HepG2 (cell line): ENCODE data around the gene FRMD4B. TPM values are rescaled to one million over a fixed set of nuclear protein-coding genes. Genes with fewer than 3 reads are reported as not detected.

Experiments
- KAT7 ChIP-seq: IDR thresholded peaks from 2 replicates; pipeline ENCODE4 v1.6.1; 2018; ENCODE audit warnings: borderline replicate concordance, missing compliant biosample characterization
- SMARCC2 ChIP-seq: fragments of 450-650 bp; IDR thresholded peaks from 2 replicates; pipeline ENCODE4 v1.6.1; 2017; ENCODE audit warnings: antibody characterized with exemption, mild to moderate bottlenecking
- ZNF234 ChIP-seq: sonication (generic); formaldehyde crosslinking; conservative IDR thresholded peaks from 2 replicates; pipeline ENCODE4 v1.5.1; 2020; ENCODE audit warnings: mild to moderate bottlenecking, missing genetic modification reagents
- ZNF24 ChIP-seq: fragments of 450-650 bp; IDR thresholded peaks from 2 replicates; pipeline ENCODE4 v1.6.1; 2017; ENCODE audit warnings: antibody characterized with exemption, mild to moderate bottlenecking
- ZNF792 ChIP-seq: IDR thresholded peaks from 2 replicates; pipeline ENCODE4 v1.6.1; 2016
- polyA plus RNA-seq, 8 experiments: library from polyadenylated mRNA; depleted of rRNA in 3 of 8; stranded (reverse) in 7 of 8; unstranded in 1 of 8; fragments of >200 nt; fragmentation: Illumina TruSeq in 4 of 8; extraction: Trizol in 4 of 8; gene quantifications; 2 replicates each; pipeline versions ENCODE4 v1.2.1 to v1.2.3, GENCODE V29; 2011 to 2016; ENCODE audit warnings: low read depth in 4 of 8, missing spikeins in 1 of 8, mixed read lengths in 1 of 8; ENCODE audit not compliant: insufficient read depth in 1 of 8
- total RNA-seq, 5 experiments: library from RNA; depleted of rRNA; stranded (reverse); fragments of >200 nt; fragmentation: Illumina TruSeq; extraction: Trizol; gene quantifications; 2 replicates each; pipeline ENCODE4 v1.2.3, GENCODE V29; 2016; ENCODE audit warnings: low read depth in 1 of 5
- TF ChIP-seq, protein P1 (sequence below), 2 experiments: IDR thresholded peaks; 2 replicates each; pipeline ENCODE4 v1.6.1; 2011 to 2012; ENCODE audit warnings: low read length in 2 of 2, borderline replicate concordance in 1 of 2, low read depth in 1 of 2, mild to moderate bottlenecking in 1 of 2, moderate library complexity in 1 of 2
- TF ChIP-seq, protein P2 (sequence below): sonication (generic); formaldehyde crosslinking; IDR thresholded peaks from 2 replicates; pipeline ENCODE4 v1.4.0; 2020; ENCODE audit warnings: missing genetic modification reagents
- TF ChIP-seq, protein P3 (sequence below): sonication (generic); formaldehyde crosslinking; IDR thresholded peaks from 2 replicates; pipeline ENCODE4 v1.4.0; 2020; ENCODE audit warnings: missing genetic modification reagents
- TF ChIP-seq, protein P4 (sequence below): sonication (generic); formaldehyde crosslinking; IDR thresholded peaks from 2 replicates; pipeline ENCODE4 v1.4.0; 2020; ENCODE audit warnings: mild to moderate bottlenecking, missing genetic modification reagents

FRMD4B gene
- total and polyA plus RNA-seq, 2 of the 13 experiments (the other 11 are each of a cell fraction or from before 2014, with no cell fraction given): 3.0 to 3.3 TPM

DNA sequence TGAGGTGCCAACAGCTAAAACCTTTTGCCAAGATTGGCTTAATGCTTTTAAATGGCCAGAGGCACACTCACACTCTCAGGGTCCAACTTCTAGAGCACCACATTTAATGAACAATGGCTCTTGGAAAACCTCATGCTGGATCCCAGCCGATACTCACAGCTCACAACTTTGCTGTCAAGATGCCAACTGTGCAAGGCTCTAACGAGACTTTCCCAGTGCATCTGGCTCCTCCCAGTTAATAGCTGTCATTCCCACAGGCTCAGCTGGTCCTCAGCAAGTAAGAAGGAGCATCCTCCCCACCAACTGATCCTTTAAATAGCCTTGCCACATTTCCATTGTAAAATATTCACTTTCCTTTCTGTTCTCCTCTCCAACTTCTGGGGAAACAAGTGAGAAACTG, 20.3 kb upstream of the FRMD4B start (continued):
- TF ChIP-seq, protein P1, sequence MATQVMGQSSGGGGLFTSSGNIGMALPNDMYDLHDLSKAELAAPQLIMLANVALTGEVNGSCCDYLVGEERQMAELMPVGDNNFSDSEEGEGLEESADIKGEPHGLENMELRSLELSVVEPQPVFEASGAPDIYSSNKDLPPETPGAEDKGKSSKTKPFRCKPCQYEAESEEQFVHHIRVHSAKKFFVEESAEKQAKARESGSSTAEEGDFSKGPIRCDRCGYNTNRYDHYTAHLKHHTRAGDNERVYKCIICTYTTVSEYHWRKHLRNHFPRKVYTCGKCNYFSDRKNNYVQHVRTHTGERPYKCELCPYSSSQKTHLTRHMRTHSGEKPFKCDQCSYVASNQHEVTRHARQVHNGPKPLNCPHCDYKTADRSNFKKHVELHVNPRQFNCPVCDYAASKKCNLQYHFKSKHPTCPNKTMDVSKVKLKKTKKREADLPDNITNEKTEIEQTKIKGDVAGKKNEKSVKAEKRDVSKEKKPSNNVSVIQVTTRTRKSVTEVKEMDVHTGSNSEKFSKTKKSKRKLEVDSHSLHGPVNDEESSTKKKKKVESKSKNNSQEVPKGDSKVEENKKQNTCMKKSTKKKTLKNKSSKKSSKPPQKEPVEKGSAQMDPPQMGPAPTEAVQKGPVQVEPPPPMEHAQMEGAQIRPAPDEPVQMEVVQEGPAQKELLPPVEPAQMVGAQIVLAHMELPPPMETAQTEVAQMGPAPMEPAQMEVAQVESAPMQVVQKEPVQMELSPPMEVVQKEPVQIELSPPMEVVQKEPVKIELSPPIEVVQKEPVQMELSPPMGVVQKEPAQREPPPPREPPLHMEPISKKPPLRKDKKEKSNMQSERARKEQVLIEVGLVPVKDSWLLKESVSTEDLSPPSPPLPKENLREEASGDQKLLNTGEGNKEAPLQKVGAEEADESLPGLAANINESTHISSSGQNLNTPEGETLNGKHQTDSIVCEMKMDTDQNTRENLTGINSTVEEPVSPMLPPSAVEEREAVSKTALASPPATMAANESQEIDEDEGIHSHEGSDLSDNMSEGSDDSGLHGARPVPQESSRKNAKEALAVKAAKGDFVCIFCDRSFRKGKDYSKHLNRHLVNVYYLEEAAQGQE (IDR thresholded peaks at IDR 0.05; ENCODE audit: borderline replicate concordance in 1 of 2, low read depth in 1 of 2, low read length in 2 of 2): no peak
- TF ChIP-seq, protein P2, sequence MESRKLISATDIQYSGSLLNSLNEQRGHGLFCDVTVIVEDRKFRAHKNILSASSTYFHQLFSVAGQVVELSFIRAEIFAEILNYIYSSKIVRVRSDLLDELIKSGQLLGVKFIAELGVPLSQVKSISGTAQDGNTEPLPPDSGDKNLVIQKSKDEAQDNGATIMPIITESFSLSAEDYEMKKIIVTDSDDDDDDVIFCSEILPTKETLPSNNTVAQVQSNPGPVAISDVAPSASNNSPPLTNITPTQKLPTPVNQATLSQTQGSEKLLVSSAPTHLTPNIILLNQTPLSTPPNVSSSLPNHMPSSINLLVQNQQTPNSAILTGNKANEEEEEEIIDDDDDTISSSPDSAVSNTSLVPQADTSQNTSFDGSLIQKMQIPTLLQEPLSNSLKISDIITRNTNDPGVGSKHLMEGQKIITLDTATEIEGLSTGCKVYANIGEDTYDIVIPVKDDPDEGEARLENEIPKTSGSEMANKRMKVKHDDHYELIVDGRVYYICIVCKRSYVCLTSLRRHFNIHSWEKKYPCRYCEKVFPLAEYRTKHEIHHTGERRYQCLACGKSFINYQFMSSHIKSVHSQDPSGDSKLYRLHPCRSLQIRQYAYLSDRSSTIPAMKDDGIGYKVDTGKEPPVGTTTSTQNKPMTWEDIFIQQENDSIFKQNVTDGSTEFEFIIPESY: no peak
- no peak for TF ChIP-seq ZNF792 (CRISPR knock-in tag)
- TF ChIP-seq ZNF234 (CRISPR knock-in tag): no peak
- TF ChIP-seq, protein P3, sequence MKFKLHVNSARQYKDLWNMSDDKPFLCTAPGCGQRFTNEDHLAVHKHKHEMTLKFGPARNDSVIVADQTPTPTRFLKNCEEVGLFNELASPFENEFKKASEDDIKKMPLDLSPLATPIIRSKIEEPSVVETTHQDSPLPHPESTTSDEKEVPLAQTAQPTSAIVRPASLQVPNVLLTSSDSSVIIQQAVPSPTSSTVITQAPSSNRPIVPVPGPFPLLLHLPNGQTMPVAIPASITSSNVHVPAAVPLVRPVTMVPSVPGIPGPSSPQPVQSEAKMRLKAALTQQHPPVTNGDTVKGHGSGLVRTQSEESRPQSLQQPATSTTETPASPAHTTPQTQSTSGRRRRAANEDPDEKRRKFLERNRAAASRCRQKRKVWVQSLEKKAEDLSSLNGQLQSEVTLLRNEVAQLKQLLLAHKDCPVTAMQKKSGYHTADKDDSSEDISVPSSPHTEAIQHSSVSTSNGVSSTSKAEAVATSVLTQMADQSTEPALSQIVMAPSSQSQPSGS (CRISPR knock-in tag): no peak
- TF ChIP-seq, protein P4, sequence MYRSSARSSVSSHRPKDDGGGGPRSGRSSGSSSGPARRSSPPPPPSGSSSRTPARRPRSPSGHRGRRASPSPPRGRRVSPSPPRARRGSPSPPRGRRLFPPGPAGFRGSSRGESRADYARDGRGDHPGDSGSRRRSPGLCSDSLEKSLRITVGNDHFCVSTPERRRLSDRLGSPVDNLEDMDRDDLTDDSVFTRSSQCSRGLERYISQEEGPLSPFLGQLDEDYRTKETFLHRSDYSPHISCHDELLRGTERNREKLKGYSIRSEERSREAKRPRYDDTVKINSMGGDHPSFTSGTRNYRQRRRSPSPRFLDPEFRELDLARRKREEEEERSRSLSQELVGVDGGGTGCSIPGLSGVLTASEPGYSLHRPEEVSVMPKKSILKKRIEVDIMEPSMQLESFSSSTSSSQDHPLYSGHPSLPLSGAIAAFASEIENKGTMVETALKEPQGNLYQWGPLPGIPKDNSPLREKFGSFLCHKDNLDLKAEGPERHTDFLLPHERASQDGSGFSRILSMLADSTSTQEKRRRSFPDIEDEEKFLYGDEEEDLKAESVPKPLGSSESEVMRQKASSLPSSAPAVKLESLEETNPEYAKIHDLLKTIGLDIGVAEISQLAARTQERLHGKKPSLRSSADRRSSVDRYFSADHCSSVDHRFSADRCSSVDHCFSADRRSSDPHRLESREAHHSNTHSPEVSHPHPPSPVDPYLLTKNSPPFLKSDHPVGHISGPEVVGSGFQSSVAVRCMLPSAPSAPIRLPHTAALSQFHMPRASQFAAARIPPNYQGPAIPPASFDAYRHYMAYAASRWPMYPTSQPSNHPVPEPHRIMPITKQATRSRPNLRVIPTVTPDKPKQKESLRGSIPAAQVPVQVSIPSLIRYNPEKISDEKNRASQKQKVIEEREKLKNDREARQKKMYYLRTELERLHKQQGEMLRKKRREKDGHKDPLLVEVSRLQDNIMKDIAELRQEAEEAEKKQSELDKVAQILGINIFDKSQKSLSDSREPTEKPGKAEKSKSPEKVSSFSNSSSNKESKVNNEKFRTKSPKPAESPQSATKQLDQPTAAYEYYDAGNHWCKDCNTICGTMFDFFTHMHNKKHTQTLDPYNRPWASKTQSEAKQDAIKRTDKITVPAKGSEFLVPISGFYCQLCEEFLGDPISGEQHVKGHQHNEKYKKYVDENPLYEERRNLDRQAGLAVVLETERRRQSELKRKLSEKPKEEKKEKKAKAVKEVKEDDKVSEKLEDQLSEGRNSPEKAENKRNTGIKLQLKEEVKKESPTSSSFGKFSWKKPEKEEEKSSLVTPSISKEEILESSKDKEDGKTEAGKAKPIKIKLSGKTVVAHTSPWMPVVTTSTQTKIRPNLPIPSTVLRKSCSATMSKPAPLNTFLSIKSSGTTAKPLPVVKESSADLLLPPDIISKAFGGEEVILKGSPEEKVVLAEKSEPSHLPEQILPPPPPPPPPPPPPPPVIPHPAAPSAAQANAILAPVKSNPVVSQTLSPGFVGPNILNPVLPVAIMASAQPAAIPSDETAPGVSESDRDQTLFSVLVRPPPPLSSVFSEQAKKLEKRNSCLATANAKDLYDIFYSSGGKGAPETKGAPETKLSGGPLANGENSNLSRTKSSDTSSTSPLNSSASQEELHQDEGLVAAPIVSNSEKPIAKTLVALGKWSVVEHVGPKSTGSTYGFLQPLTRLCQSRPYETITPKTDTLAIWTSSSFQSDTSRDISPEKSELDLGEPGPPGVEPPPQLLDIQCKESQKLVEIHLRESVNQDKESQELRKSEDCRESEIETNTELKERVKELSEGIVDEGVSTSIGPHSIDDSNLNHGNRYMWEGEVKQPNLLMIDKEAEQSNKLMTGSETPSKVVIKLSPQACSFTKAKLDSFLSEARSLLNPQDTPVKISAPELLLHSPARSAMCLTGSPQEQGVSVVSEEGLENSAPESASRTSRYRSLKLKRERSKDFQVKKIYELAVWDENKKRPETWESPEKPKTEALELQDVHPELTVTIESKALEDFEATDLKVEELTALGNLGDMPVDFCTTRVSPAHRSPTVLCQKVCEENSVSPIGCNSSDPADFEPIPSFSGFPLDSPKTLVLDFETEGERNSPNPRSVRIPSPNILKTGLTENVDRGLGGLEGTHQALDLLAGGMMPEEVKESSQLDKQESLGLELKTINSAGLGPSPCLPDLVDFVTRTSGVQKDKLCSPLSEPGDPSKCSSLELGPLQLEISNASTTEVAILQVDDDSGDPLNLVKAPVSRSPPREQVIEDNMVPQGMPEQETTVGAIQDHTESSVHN (CRISPR knock-in tag): no peak
- TF ChIP-seq SMARCC2: no peak
- TF ChIP-seq ZNF24: no peak
- no peak for TF ChIP-seq KAT7
